ENCODE measurements around the gene TDRD7. TPM values are rescaled to one million over a fixed set of nuclear protein-coding genes. Genes with fewer than 3 reads are reported as not detected.

Gene TDRD7
- total and polyA plus RNA-seq, 9 of the 15 experiments (the other 6 are each of a cell fraction or from before 2014, with no cell fraction given): 2.2 to 7.7 (median 5.2) TPM

- no peak; the same call in 1 of the 2 replicates for TF ChIP-seq ARID3B (CRISPR knock-in tag; IDR thresholded peaks at IDR 0.05; ENCODE audit: borderline replicate concordance)
- TF ChIP-seq CHD7 (IDR thresholded peaks at IDR 0.05; ENCODE audit: low read depth, low read length): no peak
- no peak for TF ChIP-seq PHB2 (IDR thresholded peaks at IDR 0.05; ENCODE audit: low read depth)
- TF ChIP-seq EP400 (IDR thresholded peaks at IDR 0.05): no peak
- TF ChIP-seq ZNF436 (CRISPR knock-in tag; IDR thresholded peaks at IDR 0.05): no peak
- no peak for TF ChIP-seq E4F1 (CRISPR knock-in tag; IDR thresholded peaks at IDR 0.05; ENCODE audit: borderline replicate concordance)
- peak; percentile 48 for TF ChIP-seq TCF3 (CRISPR knock-in tag; IDR thresholded peaks at IDR 0.05)
- TF ChIP-seq ZBTB49 (CRISPR knock-in tag; IDR thresholded peaks at IDR 0.05; ENCODE audit: borderline replicate concordance): no peak
Observed at GRCh38 chr9:97411789-97412625, at the start of gene TDRD7 (continued).

Data from K562 (cell line).